ENCODE measurements around the gene NFYB. TPM values are rescaled to one million over a fixed set of nuclear protein-coding genes. Genes with fewer than 3 reads are reported as not detected.

The NFYB gene
- polyA plus RNA-seq, 1 of the 3 experiments (the other 2 are of a cell fraction), result 11.0 TPM

GRCh38 chr12:104090685-104091084 lies 47.3 kb downstream of the NFYB start (continued):
- no peak for TF ChIP-seq MAX (IDR thresholded peaks at IDR 0.05; ENCODE audit: low read depth)

- 94% methylated on average over 8 of the region's 8 CpGs for whole genome bisulfite sequencing (ENCODE audit: low lambda C conversion rate)
- CTCF ChIA-PET, result interaction anchor here (0.7 to 5.1 kb wide), 2 partner anchors 9 to 25 kb away, joined by 3 to 24 read pairs; no protein-coding TSS in a partner anchor
- Histone ChIP-seq H2AFZ (ENCODE audit: low read depth) (no peak overlapping the region), H3K4me3 (ENCODE audit: low read depth in 2 of 2, low read length in 1 of 2) (no peak overlapping the region), H3K4me1 (ENCODE audit: control insufficient read depth in 1 of 2, insufficient read depth in 2 of 2, low read depth in 1 of 2, low read length in 1 of 2) (no peaks in the 10 kb centered on the region), H3K9ac (no peak overlapping the region), H4K20me1 (ENCODE audit: insufficient read depth) (no peaks in the 10 kb centered on the region), H3K9me3 (no peaks in the 10 kb centered on the region), H3K9me2 (no peaks in the 10 kb centered on the region), H3K36me3 (replicated peaks in 1 of 2; ENCODE audit: control insufficient read depth in 1 of 2, insufficient read depth in 2 of 2, low read length in 1 of 2) (peaks cover 58 to 63% of the 10 kb centered on the region in 2 experiments), H3F3A (replicated peaks; ENCODE audit: insufficient read depth) (peaks cover 9% of the 10 kb centered on the region), H3K27me3 (ENCODE audit: insufficient read depth) (no peaks in the 10 kb centered on the region), H3K27ac (ENCODE audit: low read depth in 2 of 2, low read length in 1 of 2) (no peak overlapping the region), H3K4me2 (no peak overlapping the region), H3K79me2 (ENCODE audit: insufficient read depth) (no peaks in the 10 kb centered on the region)
- no peak for DNase-seq
- POLR2A ChIA-PET, result no interaction called here
- TF ChIP-seq SIN3A (IDR thresholded peaks at IDR 0.05; ENCODE audit: borderline replicate concordance, low read depth, low read length) (no peak), IRF3 (IDR thresholded peaks at IDR 0.05; ENCODE audit: low read depth, low read length) (no peak), NFIC (IDR thresholded peaks at IDR 0.05; ENCODE audit: borderline replicate concordance) (no peak), YY1 (IDR thresholded peaks at IDR 0.05; ENCODE audit: low read depth) (no peak), EZH2phosphoT487 (IDR thresholded peaks at IDR 0.05; ENCODE audit: borderline replicate concordance, low read depth) (no peak), GATA2 (CRISPR knock-in tag; IDR thresholded peaks at IDR 0.05) (no peak), TEAD4 (IDR thresholded peaks at IDR 0.05; ENCODE audit: borderline replicate concordance, insufficient read depth) (no peak), FOSL2 (IDR thresholded peaks at IDR 0.05; ENCODE audit: borderline replicate concordance, low read depth) (no peak), PBX3 (IDR thresholded peaks at IDR 0.05) (no peak), SMC3 (IDR thresholded peaks at IDR 0.05; ENCODE audit: low read depth, low read length) (no peak), JUND (IDR thresholded peaks at IDR 0.05) (no peak), EP300 (IDR thresholded peaks at IDR 0.05; ENCODE audit: borderline replicate concordance in 1 of 2, low read depth in 1 of 2, low read length in 1 of 2) (no peak)
These were observed 54.1 kb downstream of the NFYB start for GRCh38 chr12:104083769-104084475.

- Histone ChIP-seq H3F3A (replicated peaks; ENCODE audit: insufficient read depth) (peaks cover 8% of the 10 kb centered on the region), H3K27ac (ENCODE audit: low read depth in 2 of 2, low read length in 1 of 2) (no peak overlapping the region), H3K79me2 (ENCODE audit: insufficient read depth) (peaks cover 15% of the 10 kb centered on the region), H3K9me3 (no peaks in the 10 kb centered on the region), H3K9me2 (no peaks in the 10 kb centered on the region), H4K20me1 (ENCODE audit: insufficient read depth) (no peaks in the 10 kb centered on the region), H2AFZ (ENCODE audit: low read depth) (no peak overlapping the region), H3K9ac (no peak overlapping the region), H3K4me1 (ENCODE audit: control insufficient read depth in 1 of 2, insufficient read depth in 2 of 2, low read depth in 1 of 2, low read length in 1 of 2) (no peaks in the 10 kb centered on the region), H3K4me2 (no peak overlapping the region), H3K27me3 (ENCODE audit: insufficient read depth) (no peaks in the 10 kb centered on the region), H3K36me3 (replicated peaks in 1 of 2; ENCODE audit: control insufficient read depth in 1 of 2, insufficient read depth in 2 of 2, low read length in 1 of 2) (peaks cover 34 to 56% of the 10 kb centered on the region in 2 experiments), H3K4me3 (ENCODE audit: low read depth in 2 of 2, low read length in 1 of 2) (no peak overlapping the region)
- CTCF ChIA-PET, result no interaction called here
- POLR2A ChIA-PET, result no interaction called here
- no peak for DNase-seq
- 73% methylated on average over 1 of the region's 1 CpG for WGBS (ENCODE audit: low lambda C conversion rate)
- no peak for TF ChIP-seq EZH2phosphoT487 (IDR thresholded peaks at IDR 0.05; ENCODE audit: borderline replicate concordance, low read depth)
- TF ChIP-seq RCOR1 (IDR thresholded peaks at IDR 0.05; ENCODE audit: low read length), result no peak
- TF ChIP-seq FOXJ3 (CRISPR knock-in tag; IDR thresholded peaks at IDR 0.05), result no peak
- no peak for TF ChIP-seq MAX (IDR thresholded peaks at IDR 0.05; ENCODE audit: low read depth)
- TF ChIP-seq MEF2A (IDR thresholded peaks at IDR 0.05; ENCODE audit: borderline replicate concordance, low read depth), result no peak
- no peak for TF ChIP-seq CTCF (IDR thresholded peaks at IDR 0.05)
- no peak for TF ChIP-seq MXI1 (IDR thresholded peaks at IDR 0.05; ENCODE audit: low read depth, low read length)
- no peak for TF ChIP-seq TAF1 (IDR thresholded peaks at IDR 0.05; ENCODE audit: borderline replicate concordance, low read depth, low read length)
- TF ChIP-seq ELF1 (IDR thresholded peaks at IDR 0.05), result no peak
- TF ChIP-seq SMC3 (IDR thresholded peaks at IDR 0.05; ENCODE audit: low read depth, low read length), result no peak
- TF ChIP-seq FOSL2 (IDR thresholded peaks at IDR 0.05; ENCODE audit: borderline replicate concordance, low read depth), result no peak
- no peak for TF ChIP-seq RFX5 (IDR thresholded peaks at IDR 0.05; ENCODE audit: low read length)
- no peak for TF ChIP-seq EP300 (IDR thresholded peaks at IDR 0.05; ENCODE audit: borderline replicate concordance in 1 of 2, low read depth in 1 of 2, low read length in 1 of 2)
- no peak for TF ChIP-seq TEAD4 (IDR thresholded peaks at IDR 0.05; ENCODE audit: borderline replicate concordance, insufficient read depth)
These were observed 57.2 kb downstream of the NFYB start for GRCh38 chr12:104080764-104081163.

Measured in SK-N-SH (cell line).